GM18507 (cell line): ENCODE results near the gene ABCA8.
A peak's percentile ranks its signal among the peaks of the same experiment; 100 is the strongest.

ENCODE experiments used
- DNase-seq: peaks from one replicate; pipeline ENCODE4 v3.0.0; 2011; ENCODE audit warnings: low read depth; ENCODE audit not compliant: insufficient read length; ENCODE audit errors: extremely low spot score
- FAIRE-seq: peaks from 2 replicates; lab custom pipeline; 2011; peaks lifted over from hg19 to GRCh38; lab: Jason Lieb, UNC

ABCA8 gene

DNA sequence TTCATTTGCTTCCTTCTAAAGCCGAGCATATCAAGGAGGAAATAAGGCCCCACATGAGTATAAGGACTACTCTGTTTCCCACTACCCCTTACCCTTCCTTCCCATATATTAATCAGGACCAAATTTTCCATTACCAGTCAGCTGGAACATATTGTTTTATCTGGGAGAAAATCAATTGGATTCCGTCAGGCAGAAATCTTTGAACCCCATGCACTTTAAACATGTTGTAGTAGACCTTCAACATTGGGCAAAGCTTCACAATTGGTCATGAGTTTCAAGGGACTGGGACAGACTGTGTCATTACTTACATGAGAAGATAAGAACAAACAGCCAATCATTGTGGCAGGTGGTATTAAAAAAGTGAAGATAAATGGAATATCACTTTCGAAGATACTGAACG is 70.3 kb downstream of the ABCA8 start:
- no peak for DNase-seq
- FAIRE-seq: no peak

DNA sequence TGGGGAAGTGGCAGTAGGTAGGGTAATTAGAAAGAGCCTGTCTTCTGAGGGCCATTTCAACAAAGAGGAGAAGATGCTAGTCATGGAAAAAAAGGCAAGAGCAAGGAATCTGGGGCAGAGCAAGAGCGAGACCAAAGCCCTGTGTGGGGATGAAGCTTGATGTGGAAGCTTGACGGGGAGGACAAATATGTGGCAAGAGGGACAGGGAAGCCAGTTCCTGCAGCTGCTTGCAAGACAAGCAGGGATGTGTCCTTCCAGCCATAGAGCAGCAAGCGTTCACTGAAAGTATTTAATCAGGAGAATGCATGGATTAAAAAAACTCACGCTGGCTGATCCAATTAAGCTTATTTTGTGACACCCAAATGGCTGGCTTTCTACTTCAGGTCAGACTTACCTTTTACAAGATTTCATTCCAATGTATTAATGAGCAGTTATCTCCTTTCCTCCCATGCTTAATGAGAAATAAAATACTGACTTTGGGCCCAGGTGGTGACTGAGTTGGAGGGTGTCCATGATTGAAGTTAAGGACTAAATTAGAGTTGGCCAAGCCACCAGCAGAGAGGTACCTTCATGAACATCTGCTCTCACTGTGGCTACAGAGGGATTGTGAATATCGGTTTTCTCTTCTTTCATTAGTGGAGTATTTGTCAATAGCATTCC is 76.8 kb downstream of the ABCA8 start:
- FAIRE-seq (no peak), DNase-seq (no peak)

DNA sequence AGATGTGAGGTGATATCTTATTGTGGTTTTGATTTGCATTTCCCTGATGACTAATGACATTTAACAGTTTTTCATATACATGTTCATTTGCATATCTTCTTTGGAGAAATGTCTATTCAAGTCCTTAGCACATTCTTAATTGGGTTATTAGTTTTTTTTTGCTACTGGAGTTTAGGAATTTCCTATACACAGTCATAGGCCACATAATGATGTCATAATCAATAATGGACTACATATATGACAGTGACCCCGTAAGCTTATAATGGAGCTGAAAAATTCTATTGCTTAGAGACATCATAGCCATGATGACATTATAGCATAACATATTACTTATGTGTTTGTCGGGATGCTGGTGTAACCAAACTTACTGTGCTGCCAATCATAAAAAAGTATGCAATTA is 83.7 kb downstream of the ABCA8 start:
- DNase-seq (no peak), FAIRE-seq (no peak)

DNA sequence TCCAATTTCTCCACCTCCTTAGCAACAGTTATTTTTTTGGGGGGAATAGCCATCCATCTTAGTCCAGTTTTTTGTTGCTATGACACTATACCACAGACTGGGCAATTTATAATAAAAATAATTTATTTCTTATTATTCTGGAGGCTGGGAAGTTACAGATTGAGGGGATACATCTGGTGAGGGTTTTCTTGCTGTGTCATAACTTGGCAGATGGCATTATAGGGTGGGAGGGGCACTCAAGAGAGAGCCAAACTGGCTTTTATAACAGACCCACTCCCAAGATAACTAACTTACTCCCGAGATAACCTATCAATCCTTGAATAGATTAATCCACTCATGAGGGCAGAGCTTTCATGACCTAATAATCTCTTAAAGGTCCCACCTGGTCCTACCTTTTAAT is 84.2 kb downstream of the ABCA8 start:
- FAIRE-seq (no peak), DNase-seq (no peak)

DNA sequence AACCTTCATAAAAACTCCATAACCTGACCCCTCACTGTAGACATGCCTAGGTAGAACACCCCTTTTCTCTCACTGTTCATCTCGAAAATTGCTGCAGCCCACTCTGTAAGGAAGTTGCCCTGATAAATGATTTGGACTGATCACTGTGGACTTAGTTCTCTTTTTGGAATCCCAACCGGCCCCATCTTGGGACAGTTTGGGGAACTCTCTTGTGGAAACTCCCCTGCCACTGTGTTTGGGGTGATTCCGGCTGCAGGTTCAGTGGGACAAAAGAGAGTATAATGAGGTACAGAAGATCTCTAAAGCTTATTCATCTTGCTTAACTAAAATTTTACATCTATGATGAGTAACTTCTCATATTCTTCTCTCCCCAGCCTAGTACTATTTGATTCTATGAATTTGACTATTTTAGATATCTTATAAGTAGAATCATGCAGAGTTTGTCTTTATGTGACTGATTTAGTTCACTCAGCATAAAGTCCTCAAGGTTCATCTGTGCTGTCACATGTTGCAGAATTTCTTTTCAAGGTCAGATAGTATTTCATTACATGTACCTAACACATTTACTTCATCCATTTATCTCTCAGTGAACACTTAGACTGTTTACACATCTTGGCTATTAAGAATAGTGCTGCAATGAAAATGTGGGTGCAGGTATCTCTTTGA is 84.9 kb downstream of the ABCA8 start:
- DNase-seq: no peak
- FAIRE-seq: no peak

DNA sequence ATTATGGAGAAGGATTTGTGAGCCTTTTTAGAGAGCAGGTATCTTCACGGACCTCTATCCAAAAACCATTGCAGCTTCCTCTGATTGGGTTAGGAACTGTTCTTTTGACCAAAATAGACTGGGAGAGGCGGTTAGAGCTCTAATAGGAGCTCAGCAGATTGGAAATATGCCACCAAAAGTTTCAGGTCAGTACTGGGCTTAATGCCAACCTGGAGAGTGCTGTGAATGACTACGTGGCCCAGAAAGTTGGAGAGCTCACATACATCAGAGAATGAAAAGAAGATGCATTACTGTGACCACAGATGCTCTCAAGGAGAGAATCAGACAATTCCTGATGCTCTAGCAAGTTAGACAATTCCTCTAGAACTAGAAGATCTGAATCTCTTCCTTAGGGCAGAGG is 86.5 kb downstream of the ABCA8 start:
- DNase-seq: no peak
- no peak for FAIRE-seq

DNA sequence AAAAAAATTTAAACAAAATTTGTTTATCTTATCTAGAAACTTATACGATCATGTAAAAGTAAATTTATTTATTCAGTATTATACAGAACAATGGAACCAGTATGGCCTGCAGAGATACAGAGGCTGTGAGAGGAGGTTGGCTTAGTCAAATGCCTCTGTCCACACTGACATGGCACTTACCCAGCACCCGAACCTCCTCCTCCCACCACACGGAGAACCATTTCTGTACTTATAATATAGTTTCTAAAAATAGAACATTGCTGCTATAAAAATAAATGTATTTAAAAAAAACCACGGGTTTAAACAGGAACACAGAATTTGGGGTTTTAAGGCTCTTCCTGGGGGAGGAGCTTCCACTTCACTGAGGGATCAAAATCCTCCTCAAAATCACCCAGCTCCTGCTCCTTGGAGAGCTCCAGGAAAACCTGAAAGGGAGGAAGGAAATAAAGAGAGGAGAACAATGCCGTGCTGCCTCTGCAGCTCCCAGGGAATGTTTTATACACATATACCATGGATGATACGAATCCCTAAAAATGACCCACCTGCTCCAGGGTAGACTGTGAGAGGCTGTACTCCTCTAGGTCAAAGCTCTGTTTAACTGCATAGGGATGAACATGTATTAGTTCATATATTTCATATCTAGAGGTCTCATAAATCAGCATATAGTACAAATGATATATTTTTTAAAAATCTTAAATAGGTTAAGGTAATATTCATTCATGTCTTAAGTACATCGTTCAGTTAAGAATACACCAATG is 87.3 kb downstream of the ABCA8 start:
- DNase-seq (no peak), FAIRE-seq (no peak)

DNA sequence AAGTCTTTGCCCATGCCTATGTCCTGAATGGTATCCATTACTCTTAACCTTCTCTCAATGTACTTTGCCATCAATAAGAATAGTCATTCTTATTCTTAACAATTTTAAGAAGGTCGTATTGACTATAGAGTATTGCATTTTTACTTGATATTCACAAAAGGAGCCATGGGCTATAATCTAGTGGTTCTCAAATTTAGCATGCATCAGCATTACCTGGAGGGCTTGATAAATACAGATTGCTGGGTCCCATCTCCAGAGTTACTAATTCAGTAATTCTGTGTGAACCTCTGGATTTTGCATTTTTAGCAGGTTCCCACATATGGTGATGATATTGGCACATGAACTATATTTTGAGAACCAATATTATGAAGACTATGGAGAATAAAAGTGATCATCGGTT is 89.6 kb downstream of the ABCA8 start:
- FAIRE-seq (no peak), DNase-seq (no peak)

DNA sequence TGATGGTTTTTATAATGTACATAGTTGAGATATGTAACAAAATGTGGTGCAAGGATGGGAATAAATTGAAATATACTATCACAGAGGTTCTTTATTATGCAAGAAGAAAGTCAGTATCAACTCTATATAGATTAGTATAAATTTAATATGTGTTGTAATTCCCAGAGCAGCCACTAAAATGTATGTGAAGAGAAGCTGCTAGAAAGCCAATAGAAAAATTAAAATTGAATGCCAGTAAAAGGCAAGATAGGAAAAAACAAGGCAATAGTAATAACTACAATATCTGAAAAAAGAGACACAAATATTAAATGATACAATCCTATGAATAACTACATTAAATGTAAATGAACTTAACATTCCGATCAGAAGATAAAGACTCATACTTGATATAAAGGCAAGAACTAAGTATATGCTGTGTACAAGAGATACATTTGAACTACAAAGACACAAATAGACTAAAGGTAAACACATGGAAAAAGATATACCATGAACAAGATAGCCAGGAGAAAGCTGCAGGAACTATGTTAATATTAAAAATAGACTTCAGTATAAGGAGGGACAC is 92.0 kb downstream of the ABCA8 start:
- FAIRE-seq (no peak), DNase-seq (no peak)

DNA sequence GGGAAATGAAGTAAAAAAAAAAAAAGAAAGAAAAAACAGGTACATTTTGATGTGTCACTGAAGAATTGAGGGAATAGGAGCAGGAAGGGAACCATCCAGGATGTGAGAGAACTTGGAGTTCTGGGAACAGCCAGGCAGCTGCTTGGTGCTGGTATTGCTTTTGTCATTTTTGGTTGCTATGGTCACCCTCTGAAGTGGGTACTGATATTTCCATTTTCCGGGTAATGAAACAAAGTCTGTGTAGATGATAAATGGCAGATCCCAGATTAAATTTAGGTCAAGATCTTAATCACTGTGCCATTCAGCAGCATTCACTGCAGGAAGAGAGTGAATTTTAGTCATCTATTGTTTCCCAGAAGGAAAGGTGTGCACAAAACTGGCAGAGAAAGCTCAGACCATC is 93.6 kb downstream of the ABCA8 start:
- FAIRE-seq (no peak), DNase-seq (no peak)

DNA sequence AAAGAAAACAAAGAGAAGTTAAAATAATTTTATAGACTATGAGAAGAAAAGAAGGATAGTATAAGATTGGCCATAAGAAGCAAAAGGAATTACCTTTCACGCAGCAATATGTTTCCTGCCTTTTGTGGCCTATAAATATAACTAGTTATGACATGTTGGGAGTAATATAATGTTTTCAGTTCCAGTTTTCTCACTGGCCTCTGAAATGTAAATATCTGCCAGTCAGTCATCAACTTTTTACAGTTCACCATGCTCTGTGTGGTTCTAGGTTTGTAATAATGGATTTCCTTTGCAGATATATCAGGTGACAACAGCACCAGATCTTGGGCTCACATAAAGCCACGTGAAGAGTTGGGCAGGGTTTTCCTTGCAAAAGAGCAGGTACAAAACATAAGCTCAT is 94.3 kb downstream of the ABCA8 start:
- no peak for FAIRE-seq
- no peak for DNase-seq

DNA sequence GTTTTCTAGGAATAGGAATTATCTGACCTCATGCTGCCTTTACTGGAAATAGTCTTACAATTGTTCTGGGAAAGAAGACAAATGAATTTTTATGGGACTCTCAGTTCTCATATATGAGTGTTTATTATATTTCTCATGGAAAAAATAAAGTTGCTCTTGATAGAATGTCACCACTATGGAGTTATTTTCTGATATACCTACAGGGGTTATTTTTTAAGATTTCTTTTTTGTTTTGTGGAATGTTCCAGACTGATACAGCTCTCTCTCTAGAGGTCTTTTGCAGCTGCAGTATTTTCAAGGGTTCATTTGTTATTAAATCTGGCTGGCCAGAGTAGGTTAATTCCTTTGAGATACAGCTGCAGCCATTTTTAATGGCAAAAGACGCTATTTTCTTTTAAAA is 100.7 kb downstream of the ABCA8 start:
- DNase-seq: no peak
- FAIRE-seq: no peak

DNA sequence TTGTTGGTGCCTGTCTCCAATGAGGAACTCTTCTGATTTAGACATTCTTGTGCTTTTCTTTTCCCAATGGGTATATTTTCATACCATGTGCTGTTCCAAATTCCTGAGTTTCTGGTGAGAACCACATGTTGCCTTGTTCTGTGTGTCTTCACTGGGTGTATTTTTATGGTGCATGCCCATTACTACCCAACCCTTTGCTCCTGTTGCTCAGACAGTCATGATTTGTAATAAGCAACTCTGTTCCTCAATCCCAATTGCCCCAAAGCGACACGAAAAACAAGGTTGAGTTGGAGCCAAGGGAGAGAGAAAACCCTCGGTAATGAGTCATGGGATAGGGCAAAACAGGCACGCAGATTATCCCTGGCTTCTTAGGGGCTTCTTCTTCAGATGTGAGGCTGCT is 101.8 kb downstream of the ABCA8 start:
- DNase-seq (no peak), FAIRE-seq (no peak)

DNA sequence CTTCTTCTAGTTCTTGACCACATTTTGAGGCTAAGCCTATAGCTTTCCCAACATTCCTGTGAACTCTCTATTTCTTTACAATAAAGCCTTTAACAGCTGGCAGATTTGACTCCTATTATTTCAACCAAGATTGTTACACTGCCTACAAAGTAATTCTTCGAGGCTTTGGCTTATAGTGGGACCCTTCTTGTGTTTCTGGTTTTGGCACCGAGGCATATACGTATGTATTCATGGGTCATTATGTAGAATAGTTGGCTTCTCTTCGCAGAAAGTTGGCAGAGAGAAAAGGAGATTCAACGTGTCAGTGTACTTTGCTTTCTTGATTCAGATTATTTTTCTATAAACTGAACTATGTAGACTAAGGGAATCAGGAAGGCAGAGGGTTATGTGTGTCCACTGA is 102.2 kb downstream of the ABCA8 start:
- no peak for DNase-seq

DNA sequence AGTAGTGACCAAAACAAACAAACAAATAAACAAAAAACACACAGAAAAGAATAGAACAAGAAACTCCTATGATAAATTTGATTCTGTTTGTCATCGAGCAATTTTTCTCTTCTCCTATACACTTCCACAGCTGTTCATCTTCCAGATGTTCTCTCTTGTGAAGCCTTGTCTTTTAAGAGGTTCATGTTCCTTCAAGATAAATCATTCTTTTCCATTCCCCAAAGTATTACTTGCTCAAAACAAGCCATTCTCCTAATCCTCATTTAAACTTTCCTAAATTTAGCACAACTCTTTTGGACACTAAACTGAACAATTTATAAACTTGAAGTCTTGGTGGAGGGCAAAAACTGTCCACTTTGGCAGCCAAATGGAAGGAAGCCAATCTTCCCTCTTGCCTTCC is 103.3 kb downstream of the ABCA8 start:
- DNase-seq (no peak), FAIRE-seq (no peak)

More for the DNA sequence above, 102.2 kb downstream of the ABCA8 start:
- FAIRE-seq: no peak

DNA sequence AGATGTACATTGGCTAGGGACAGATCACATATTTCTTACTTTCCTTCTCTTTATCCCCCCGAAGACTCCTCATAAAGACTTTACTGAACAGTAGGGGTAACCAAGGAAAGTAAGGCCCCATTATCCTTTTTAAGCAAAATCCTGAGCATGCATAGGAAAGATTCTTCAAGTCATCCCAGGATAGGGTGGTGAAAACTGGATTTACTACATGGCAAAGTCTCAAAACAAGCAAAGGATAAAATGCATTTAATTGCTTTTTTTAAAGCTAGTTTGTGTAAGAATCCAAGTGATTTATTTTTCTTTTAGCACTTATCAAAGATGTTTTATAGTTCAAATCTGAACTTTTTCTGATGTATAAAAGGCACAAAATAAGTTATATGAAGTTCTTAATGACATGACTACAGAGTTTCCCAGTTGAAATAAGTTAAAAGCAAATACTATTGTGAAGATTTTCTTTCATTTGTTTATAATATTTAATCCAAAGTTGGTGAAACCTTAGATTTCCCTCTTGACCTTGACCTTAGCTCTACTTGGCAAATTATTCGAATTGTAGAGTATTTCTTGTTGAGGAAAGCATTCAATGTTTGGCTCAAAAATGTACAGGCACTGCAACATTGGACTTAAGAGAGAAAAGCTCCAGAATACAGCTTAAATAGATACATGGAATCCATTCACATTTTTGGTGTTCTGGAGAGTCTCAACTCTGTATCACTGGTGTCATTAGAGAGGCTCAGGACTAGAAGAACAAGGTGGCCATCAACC is 104.3 kb downstream of the ABCA8 start:
- FAIRE-seq (no peak), DNase-seq (no peak)

DNA sequence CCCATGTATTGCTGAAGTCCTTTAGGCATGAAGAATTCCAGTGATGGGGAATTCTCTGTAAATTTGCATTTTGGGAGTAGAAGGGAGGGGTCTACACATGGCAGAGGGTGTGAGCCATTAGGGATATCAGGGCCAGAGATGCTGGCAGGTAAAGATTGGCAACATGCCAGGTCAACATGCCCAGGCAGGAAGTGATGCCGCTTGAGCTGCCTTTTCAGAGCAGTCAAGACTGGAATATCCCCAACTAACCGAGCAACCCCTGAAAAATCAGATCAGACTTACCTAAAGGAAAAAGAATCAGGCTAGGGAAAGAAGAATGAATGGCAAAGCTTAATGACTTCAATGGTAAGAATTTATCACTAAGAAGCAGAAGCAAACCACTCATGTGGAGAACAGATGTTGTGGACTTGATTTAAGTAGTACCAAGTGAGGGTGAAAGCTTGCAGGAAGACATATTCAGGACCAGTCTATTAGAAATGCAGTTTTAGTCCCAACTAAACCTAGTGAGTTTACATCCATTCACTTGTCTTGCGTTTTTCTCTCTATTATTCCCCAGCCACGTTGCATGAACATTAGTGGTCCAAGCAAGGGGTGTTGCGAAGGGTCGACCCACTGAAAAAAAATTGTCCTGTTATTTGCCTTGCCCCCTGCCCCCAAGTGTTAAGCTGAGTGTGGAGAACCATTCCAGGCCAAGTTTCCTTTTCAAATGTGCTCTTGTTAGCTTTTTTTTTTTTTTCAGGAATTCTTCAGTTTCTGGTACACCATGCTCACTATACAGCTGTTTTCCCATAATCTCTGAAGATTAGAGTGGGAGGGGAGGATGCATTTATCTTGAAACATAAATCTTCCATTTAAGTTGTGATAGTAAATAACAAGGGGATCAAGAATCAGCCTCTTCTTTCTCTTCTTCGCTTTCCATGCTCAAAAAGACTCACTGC is 105.2 kb downstream of the ABCA8 start:
- no peak for FAIRE-seq
- DNase-seq: no peak

DNA sequence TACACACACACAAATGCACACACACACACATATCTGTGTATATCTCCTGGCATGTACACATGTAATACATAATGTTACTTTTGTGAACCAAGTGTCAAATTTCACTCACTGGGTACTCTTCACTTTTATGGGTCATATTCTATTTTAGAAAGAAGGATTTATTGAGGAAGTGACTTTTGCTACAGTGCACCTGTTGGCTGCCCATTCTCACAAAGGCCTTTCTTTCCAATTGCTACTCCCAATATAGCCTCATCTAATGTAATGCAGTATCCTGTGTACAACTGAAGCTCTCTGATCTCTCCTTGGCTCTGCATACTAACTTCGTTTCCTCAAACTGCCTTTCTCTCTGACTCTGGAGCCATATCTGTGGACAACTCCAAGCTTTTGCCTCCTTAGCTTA is 107.5 kb downstream of the ABCA8 start:
- FAIRE-seq (no peak), DNase-seq (no peak)

DNA sequence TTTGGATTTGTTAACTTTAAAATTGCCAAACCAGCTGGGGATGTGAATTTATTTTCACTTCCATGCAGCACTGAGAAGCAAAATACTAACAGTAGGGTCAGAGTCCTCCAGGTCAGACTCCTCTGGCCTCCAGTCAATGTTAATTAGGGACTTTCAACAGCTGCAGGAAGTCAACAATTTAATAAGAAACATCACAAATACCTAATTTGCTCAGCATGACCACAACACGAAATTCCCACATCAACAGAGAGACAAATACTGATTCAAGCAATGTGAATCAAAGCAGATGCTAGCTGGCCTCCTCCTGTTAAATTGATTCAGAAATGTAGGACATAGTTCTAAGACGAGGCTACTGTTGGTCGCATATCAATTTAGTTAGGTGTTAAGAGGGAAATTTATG is 111.7 kb downstream of the ABCA8 start:
- FAIRE-seq (peak; percentile 45), DNase-seq (no peak)
